GM23248 (cell line): Measurements from ENCODE around the gene PLXNB3. TPM values are rescaled to one million over a fixed set of nuclear protein-coding genes. Genes with fewer than 3 reads are reported as not detected.
A peak's percentile ranks its signal among the peaks of the same experiment; 100 is the strongest.
"Not testable (repeated sequence)": the region's sequence is repeated elsewhere in the genome, so short reads cannot be mapped to it uniquely, and the experiment has no call there.

Experiments used
- DNase-seq: peaks from one replicate; pipeline ENCODE4 v3.0.0-alpha.2; 2015
- H2AFZ ChIP-seq: fragments of 200-600 bp; sonication (generic); 2 replicates; pipeline ENCODE4 v1.6.1; 2016; ENCODE audit warnings: antibody characterized with exemption
- H3F3A ChIP-seq: fragments of 200-600 bp; sonication (generic); 2 replicates; pipeline ENCODE4 v1.6.1; 2016; ENCODE audit warnings: mild to moderate bottlenecking, antibody characterized with exemption, mixed run types; ENCODE audit not compliant: insufficient read depth
- H3K27ac ChIP-seq: fragments of 200-600 bp; sonication (generic); 2 replicates; pipeline ENCODE4 v1.5.1; 2016; ENCODE audit warnings: mild to moderate bottlenecking
- H3K27me3 ChIP-seq: fragments of 200-600 bp; sonication (generic); replicated peaks from 2 replicates; pipeline ENCODE4 v1.6.1; 2016; ENCODE audit warnings: mild to moderate bottlenecking; ENCODE audit not compliant: insufficient read depth
- H3K36me3 ChIP-seq: fragments of 200-600 bp; sonication (generic); 2 replicates; pipeline ENCODE4 v1.6.1; 2016; ENCODE audit warnings: low read depth, mild to moderate bottlenecking
- H3K4me1 ChIP-seq: fragments of 200-600 bp; sonication (generic); 2 replicates; pipeline ENCODE4 v1.6.1; 2016; ENCODE audit warnings: mild to moderate bottlenecking; ENCODE audit not compliant: insufficient read depth
- H3K4me2 ChIP-seq: fragments of 200-600 bp; sonication (generic); one replicate; pipeline ENCODE4 v1.6.1; 2016; ENCODE audit warnings: mild to moderate bottlenecking; ENCODE audit not compliant: unreplicated experiment
- H3K4me3 ChIP-seq: fragments of 200-600 bp; sonication (generic); 2 replicates; pipeline ENCODE4 v1.5.1; 2016; ENCODE audit warnings: mild to moderate bottlenecking
- H3K79me2 ChIP-seq: fragments of 200-600 bp; sonication (generic); 2 replicates; pipeline ENCODE4 v1.6.1; 2016; ENCODE audit warnings: mild to moderate bottlenecking; ENCODE audit not compliant: insufficient read depth
- H3K9ac ChIP-seq: fragments of 200-600 bp; sonication (generic); 2 replicates; pipeline ENCODE4 v1.6.1; 2016; ENCODE audit warnings: mild to moderate bottlenecking
- H3K9me2 ChIP-seq: fragments of 200-600 bp; sonication (generic); 2 replicates; pipeline ENCODE4 v1.6.1; 2016; ENCODE audit warnings: mixed run types, mild to moderate bottlenecking, moderate library complexity; ENCODE audit not compliant: insufficient read depth
- H3K9me3 ChIP-seq: fragments of 200-600 bp; sonication (generic); one replicate; pipeline ENCODE4 v1.6.1; 2017; ENCODE audit warnings: low read depth
- H4K20me1 ChIP-seq: fragments of 200-600 bp; sonication (generic); 2 replicates; pipeline ENCODE4 v1.6.0; 2016; ENCODE audit not compliant: insufficient read depth
- EZH2 ChIP-seq: fragments of 200-600 bp; sonication (generic); IDR thresholded peaks from 2 replicates; pipeline ENCODE4 v1.6.1; 2018; ENCODE audit warnings: antibody characterized with exemption, mild to moderate bottlenecking; ENCODE audit not compliant: insufficient read depth, poor library complexity, severe bottlenecking
- EZH2phosphoT487 ChIP-seq: fragments of 200-600 bp; sonication (generic); IDR thresholded peaks from 2 replicates; pipeline ENCODE4 v1.6.1; 2018; ENCODE audit warnings: antibody characterized with exemption, moderate library complexity, mild to moderate bottlenecking, low read depth; ENCODE audit not compliant: insufficient read depth
- WGBS, 2 experiments: methylation state at CpG; one replicate each; pipeline ENCODE4 v1.1.6; 2015 to 2017; ENCODE audit warnings: low lambda C conversion rate in 2 of 2, low coverage in 1 of 2; ENCODE audit errors: missing lambda C conversion rate in 2 of 2; 5-methylcytosine and 5-hydroxymethylcytosine counted together
- in situ Hi-C: fragments of 300-500 bp; cut with MboI; formaldehyde crosslinking; loops from 2 replicates; pipeline ENCODE4 v1.15.0; 2020
- polyA plus RNA-seq: library from polyadenylated mRNA; unstranded; fragments of >200 nt; fragmentation: Nextera tagmentation; extraction: Ambion mirVana; gene quantifications from 2 replicates; pipeline ENCODE4 v1.2.1, GENCODE V29; 2016
- total RNA-seq: library from RNA; depleted of rRNA; stranded (reverse); fragments of >200 nt; shearing (Covaris generic); gene quantifications from 2 replicates; pipeline ENCODE4 v1.2.3, GENCODE V29; 2014

The PLXNB3 gene
- total and polyA plus RNA-seq, 2 experiments from 2014 or later = 8.8 to 12.5 TPM

- Histone ChIP-seq H3K4me1 (no peaks in the 10 kb centered on the region), H3K4me3 (no peak overlapping the region), H3K9me3 (no peaks in the 10 kb centered on the region), H3K27ac (no peak overlapping the region), H3K36me3 (no peaks in the 10 kb centered on the region), H3F3A (no peaks in the 10 kb centered on the region), H4K20me1 (no peaks in the 10 kb centered on the region), H3K4me2 (no peak overlapping the region), H3K79me2 (no peaks in the 10 kb centered on the region), H3K9me2 (no peaks in the 10 kb centered on the region), H2AFZ (no peak overlapping the region), H3K9ac (no peak overlapping the region), H3K27me3 (no peaks in the 10 kb centered on the region)
- TF ChIP-seq EZH2 = no peak
- TF ChIP-seq EZH2phosphoT487 = no peak
- DNase-seq = no peak
- 75% methylated on average over 15 to 16 of the region's 19 CpGs for WGBS, 2 experiments
- in situ Hi-C loops = no loop called here
Observed at GRCh38 chrX:153814591-153815315, 50.7 kb downstream of the PLXNB3 start.

- H3K27me3 ChIP-seq = no peaks in the 10 kb centered on the region
- no peak overlapping the region for H3K4me3 ChIP-seq
- no peak overlapping the region for H3K27ac ChIP-seq
- H3K9ac ChIP-seq = no peak overlapping the region
- no peaks in the 10 kb centered on the region for H3K4me1 ChIP-seq
- H3K36me3 ChIP-seq = no peaks in the 10 kb centered on the region
- no peak for DNase-seq
- in situ Hi-C loops = no loop called here
- no peaks in the 10 kb centered on the region for H3K9me3 ChIP-seq
- H4K20me1 ChIP-seq = no peaks in the 10 kb centered on the region
- no peaks in the 10 kb centered on the region for H3K9me2 ChIP-seq
- TF ChIP-seq EZH2phosphoT487 = no peak
- H3K79me2 ChIP-seq = no peaks in the 10 kb centered on the region
- H3F3A ChIP-seq = no peaks in the 10 kb centered on the region
- WGBS, 2 experiments = 75 to 77% methylated on average over 20 to 25 of the region's 25 CpGs
- no peak overlapping the region for H2AFZ ChIP-seq
- H3K4me2 ChIP-seq = no peak overlapping the region
Observed at GRCh38 chrX:153816831-153817690, 53.0 kb downstream of the PLXNB3 start.

- DNase-seq, H3K36me3 ChIP-seq, H2AFZ ChIP-seq, H3K9ac ChIP-seq, H3K79me2 ChIP-seq, H3K4me1 ChIP-seq, H3K9me3 ChIP-seq, H3F3A ChIP-seq, in situ Hi-C loops, H3K27me3 ChIP-seq, H3K27ac ChIP-seq, H4K20me1 ChIP-seq, H3K4me2 ChIP-seq, H3K9me2 ChIP-seq, H3K4me3 ChIP-seq: not testable (repeated sequence)
- WGBS, 2 experiments = 91% methylated on average over 9 of the region's 9 CpGs
Observed at GRCh38 chrX:153818064-153818463, 54.0 kb downstream of the PLXNB3 start.

- Histone ChIP-seq H3K79me2 (no peaks in the 10 kb centered on the region), H3K36me3 (no peaks in the 10 kb centered on the region), H3K9me2 (no peaks in the 10 kb centered on the region), H3K27ac (no peak overlapping the region), H3F3A (no peaks in the 10 kb centered on the region), H4K20me1 (no peaks in the 10 kb centered on the region), H3K9me3 (no peaks in the 10 kb centered on the region), H3K4me3 (peak overlapping the region; percentile 57), H3K27me3 (no peaks in the 10 kb centered on the region), H3K4me2 (peak overlapping the region; percentile 48), H2AFZ (peak overlapping the region; percentile 51), H3K4me1 (no peaks in the 10 kb centered on the region), H3K9ac (0 out of 2 replicates have a peak overlapping the region, but pooled peaks have one; percentile 21)
- DNase-seq = peak; percentile 43
- 21 to 29% methylated on average over 13 to 17 of the region's 67 CpGs for WGBS, 2 experiments
- in situ Hi-C loops = no loop called here
- no peak for TF ChIP-seq EZH2phosphoT487
- TF ChIP-seq EZH2 = no peak
Observed at GRCh38 chrX:153818571-153819383, 54.7 kb downstream of the PLXNB3 start.
